ENCODE results near the gene PCLO.
"Not testable (repeated sequence)": the region's sequence is repeated elsewhere in the genome, so short reads cannot be mapped to it uniquely, and the experiment has no call there.

Gene PCLO

GRCh38 chr7:83040484-83040883 is 122.2 kb downstream of the PCLO start:
- DNase-seq, result no peak

GRCh38 chr7:83038787-83039186 is 123.9 kb downstream of the PCLO start:
- no peak for DNase-seq

- no peak for DNase-seq
Measured at GRCh38 chr7:83036721-83037380, 125.8 kb downstream of the PCLO start.

GRCh38 chr7:83036130-83036529 is 126.6 kb downstream of the PCLO start:
- no peak for DNase-seq

- DNase-seq, result no peak
Measured at GRCh38 chr7:83032195-83032594, 130.5 kb downstream of the PCLO start.

GRCh38 chr7:83023817-83024665 is 138.6 kb downstream of the PCLO start:
- not testable (repeated sequence) for DNase-seq

GRCh38 chr7:83021032-83021431 is 141.7 kb downstream of the PCLO start:
- DNase-seq, result no peak

- DNase-seq, result no peak
Measured at GRCh38 chr7:83020161-83020560, 142.5 kb downstream of the PCLO start.

GRCh38 chr7:83015916-83016315 is 146.8 kb downstream of the PCLO start:
- DNase-seq, result peak; percentile 18

- DNase-seq, result no peak
Measured at GRCh38 chr7:83014546-83014945, 148.1 kb downstream of the PCLO start.

GRCh38 chr7:83011954-83012353 is 150.7 kb downstream of the PCLO start:
- no peak for DNase-seq

GRCh38 chr7:83005410-83005809 is 157.3 kb downstream of the PCLO start:
- no peak for DNase-seq

GRCh38 chr7:83001362-83002040 is 161.2 kb downstream of the PCLO start:
- DNase-seq, result no peak

- no peak for DNase-seq
Measured at GRCh38 chr7:82998436-82998835, 164.2 kb downstream of the PCLO start.

- DNase-seq, result peak; percentile 79
Measured at GRCh38 chr7:82985144-82985802, 177.4 kb downstream of the PCLO start.

- DNase-seq, result no peak
Measured at GRCh38 chr7:82980130-82980788, 182.4 kb downstream of the PCLO start.

GRCh38 chr7:82975811-82976468 is 186.7 kb downstream of the PCLO start:
- no peak for DNase-seq

GRCh38 chr7:82972135-82972534 is 190.5 kb downstream of the PCLO start:
- no peak for DNase-seq

GRCh38 chr7:82965088-82966036 is 197.3 kb downstream of the PCLO start:
- no peak for DNase-seq

- DNase-seq, result no peak
Measured at GRCh38 chr7:82964150-82964882, 198.4 kb downstream of the PCLO start.

Measured in NCI-H1694 treated with DMSO at 0.1 percent for 48 hours (cell line).